Measurements from ENCODE around the gene AKNAD1.

The AKNAD1 gene

DNA sequence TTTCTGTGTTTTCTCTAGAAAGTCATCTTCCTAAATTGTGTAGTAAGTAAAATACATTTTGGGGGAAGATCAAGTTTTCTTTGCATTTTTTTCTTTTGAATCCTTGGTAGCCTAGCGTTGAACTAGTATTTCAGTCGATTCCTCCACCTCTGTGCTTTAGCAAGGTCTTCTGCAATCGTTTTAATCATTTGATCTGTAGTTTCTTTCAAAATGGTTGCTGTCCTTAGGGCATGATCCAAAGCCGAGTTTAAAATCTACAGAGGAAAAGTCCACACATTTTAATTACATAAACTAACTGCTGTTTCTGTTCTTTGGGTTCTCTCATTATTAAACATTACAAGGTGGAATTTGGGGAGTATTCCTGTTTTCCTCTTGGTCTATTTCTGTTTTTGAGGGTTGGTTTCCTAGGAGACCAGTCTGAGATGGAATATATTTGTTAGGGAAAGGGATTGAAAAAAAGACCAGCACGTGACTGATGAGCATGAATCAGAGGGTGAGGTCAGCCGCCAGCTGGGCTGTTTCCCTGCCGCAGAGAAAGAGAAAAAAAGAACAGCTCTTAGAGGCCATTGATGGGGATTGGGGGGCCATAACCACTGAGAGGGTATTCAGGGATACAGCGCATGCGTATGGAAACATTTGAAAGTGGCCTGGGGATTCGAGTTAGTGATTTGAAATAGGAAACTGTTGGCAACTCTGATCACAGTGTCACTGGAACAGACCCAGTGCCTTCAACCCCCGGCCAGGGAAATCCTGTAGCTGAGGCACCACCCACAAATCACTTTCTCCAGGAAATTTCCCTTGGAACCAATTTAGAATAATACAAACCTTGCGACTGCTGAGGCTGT lies 40.6 kb downstream of the AKNAD1 start (continued):
- TF ChIP-seq ZBTB11 (tag by site-specific recombination; conservative IDR thresholded peaks at IDR 0.05; ENCODE audit: low read depth) (no peak), KLF8 (tag by site-specific recombination; IDR thresholded peaks at IDR 0.05) (no peak), ZNF184 (tag by site-specific recombination; IDR thresholded peaks at IDR 0.05) (peak; percentile 65; the same call in 1 of the 2 replicates), ZNF768 (tag by site-specific recombination; IDR thresholded peaks at IDR 0.05) (no peak), ZNF76 (tag by site-specific recombination; IDR thresholded peaks at IDR 0.05; ENCODE audit: borderline replicate concordance, low read depth) (no peak), ZNF677 (tag by site-specific recombination; IDR thresholded peaks at IDR 0.05) (peak; percentile 95), PBX3 (CRISPR knock-in tag; IDR thresholded peaks at IDR 0.05) (no peak), ZBTB1 (tag by site-specific recombination; IDR thresholded peaks at IDR 0.05) (no peak), SETDB1 (IDR thresholded peaks at IDR 0.05; ENCODE audit: insufficient read length, low read length) (peak; percentile 17), REST (tag by site-specific recombination; IDR thresholded peaks at IDR 0.05) (no peak), KLF7 (tag by site-specific recombination; IDR thresholded peaks at IDR 0.05; ENCODE audit: borderline replicate concordance) (no peak), HOXC10 (CRISPR knock-in tag; IDR thresholded peaks at IDR 0.05) (no peak), ZFP37 (tag by site-specific recombination; IDR thresholded peaks at IDR 0.05) (no peak), ZBTB20 (tag by site-specific recombination; IDR thresholded peaks at IDR 0.05) (no peak), MYNN (tag by site-specific recombination; IDR thresholded peaks at IDR 0.05; ENCODE audit: borderline replicate concordance) (no peak), ZNF544 (tag by site-specific recombination; IDR thresholded peaks at IDR 0.05) (no peak), ZNF138 (tag by site-specific recombination; IDR thresholded peaks at IDR 0.05; ENCODE audit: borderline replicate concordance) (no peak), SP2 (tag by site-specific recombination; IDR thresholded peaks at IDR 0.05) (no peak), ZNF239 (tag by site-specific recombination; IDR thresholded peaks at IDR 0.05) (no peak), ZNF629 (tag by site-specific recombination; IDR thresholded peaks at IDR 0.05) (peak; percentile 67)
- TF ChIP-seq, protein P1, sequence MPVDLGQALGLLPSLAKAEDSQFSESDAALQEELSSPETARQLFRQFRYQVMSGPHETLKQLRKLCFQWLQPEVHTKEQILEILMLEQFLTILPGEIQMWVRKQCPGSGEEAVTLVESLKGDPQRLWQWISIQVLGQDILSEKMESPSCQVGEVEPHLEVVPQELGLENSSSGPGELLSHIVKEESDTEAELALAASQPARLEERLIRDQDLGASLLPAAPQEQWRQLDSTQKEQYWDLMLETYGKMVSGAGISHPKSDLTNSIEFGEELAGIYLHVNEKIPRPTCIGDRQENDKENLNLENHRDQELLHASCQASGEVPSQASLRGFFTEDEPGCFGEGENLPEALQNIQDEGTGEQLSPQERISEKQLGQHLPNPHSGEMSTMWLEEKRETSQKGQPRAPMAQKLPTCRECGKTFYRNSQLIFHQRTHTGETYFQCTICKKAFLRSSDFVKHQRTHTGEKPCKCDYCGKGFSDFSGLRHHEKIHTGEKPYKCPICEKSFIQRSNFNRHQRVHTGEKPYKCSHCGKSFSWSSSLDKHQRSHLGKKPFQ (tag by site-specific recombination; IDR thresholded peaks at IDR 0.05): no peak
- TF ChIP-seq, protein P2, sequence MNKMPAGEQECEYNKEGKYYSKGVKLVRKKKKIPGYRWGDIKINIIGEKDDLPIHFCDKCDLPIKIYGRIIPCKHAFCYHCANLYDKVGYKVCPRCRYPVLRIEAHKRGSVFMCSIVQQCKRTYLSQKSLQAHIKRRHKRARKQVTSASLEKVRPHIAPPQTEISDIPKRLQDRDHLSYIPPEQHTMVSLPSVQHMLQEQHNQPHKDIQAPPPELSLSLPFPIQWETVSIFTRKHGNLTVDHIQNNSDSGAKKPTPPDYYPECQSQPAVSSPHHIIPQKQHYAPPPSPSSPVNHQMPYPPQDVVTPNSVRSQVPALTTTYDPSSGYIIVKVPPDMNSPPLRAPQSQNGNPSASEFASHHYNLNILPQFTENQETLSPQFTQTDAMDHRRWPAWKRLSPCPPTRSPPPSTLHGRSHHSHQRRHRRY (tag by site-specific recombination; IDR thresholded peaks at IDR 0.05): no peak
- TF ChIP-seq, protein P3, sequence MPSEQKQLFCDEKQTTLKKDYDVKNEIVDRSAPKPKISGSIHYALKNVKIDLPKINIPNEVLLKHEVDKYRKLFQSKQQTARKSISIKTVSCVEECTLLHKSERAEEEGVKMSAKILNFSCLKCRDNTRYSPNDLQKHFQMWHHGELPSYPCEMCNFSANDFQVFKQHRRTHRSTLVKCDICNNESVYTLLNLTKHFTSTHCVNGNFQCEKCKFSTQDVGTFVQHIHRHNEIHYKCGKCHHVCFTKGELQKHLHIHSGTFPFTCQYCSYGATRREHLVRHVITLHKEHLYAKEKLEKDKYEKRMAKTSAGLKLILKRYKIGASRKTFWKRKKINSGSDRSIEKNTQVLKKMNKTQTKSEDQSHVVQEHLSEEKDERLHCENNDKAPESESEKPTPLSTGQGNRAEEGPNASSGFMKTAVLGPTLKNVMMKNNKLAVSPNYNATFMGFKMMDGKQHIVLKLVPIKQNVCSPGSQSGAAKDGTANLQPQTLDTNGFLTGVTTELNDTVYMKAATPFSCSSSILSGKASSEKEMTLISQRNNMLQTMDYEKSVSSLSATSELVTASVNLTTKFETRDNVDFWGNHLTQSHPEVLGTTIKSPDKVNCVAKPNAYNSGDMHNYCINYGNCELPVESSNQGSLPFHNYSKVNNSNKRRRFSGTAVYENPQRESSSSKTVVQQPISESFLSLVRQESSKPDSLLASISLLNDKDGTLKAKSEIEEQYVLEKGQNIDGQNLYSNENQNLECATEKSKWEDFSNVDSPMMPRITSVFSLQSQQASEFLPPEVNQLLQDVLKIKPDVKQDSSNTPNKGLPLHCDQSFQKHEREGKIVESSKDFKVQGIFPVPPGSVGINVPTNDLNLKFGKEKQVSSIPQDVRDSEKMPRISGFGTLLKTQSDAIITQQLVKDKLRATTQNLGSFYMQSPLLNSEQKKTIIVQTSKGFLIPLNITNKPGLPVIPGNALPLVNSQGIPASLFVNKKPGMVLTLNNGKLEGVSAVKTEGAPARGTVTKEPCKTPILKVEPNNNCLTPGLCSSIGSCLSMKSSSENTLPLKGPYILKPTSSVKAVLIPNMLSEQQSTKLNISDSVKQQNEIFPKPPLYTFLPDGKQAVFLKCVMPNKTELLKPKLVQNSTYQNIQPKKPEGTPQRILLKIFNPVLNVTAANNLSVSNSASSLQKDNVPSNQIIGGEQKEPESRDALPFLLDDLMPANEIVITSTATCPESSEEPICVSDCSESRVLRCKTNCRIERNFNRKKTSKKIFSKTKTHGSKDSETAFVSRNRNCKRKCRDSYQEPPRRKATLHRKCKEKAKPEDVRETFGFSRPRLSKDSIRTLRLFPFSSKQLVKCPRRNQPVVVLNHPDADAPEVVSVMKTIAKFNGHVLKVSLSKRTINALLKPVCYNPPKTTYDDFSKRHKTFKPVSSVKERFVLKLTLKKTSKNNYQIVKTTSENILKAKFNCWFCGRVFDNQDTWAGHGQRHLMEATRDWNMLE (tag by site-specific recombination; conservative IDR thresholded peaks at IDR 0.05; ENCODE audit: low read depth): no peak; the same call in 1 of the 2 replicates
